ENCODE measurements around the gene WEE1.
"Not testable (repeated sequence)": the region's sequence is repeated elsewhere in the genome, so short reads cannot be mapped to it uniquely, and the experiment has no call there.

WEE1 gene

GRCh38 chr11:9573052-9573774, at the start of gene WEE1:
WEE1 (plus strand) TSS chr11:9573670; CDS start chr11:9573934, 264 bp downstream.
- DNase-seq: peak; percentile 99

- no peak for DNase-seq
These were observed 49.5 kb upstream of the WEE1 start for GRCh38 chr11:9524001-9524400.

- no peak for DNase-seq
These were observed 48.4 kb upstream of the WEE1 start for GRCh38 chr11:9525116-9525515.

GRCh38 chr11:9527481-9528135, 45.9 kb upstream of the WEE1 start:
- no peak for DNase-seq

- DNase-seq: no peak
These were observed 45.4 kb upstream of the WEE1 start for GRCh38 chr11:9528136-9528501.

- DNase-seq: no peak
These were observed 44.7 kb upstream of the WEE1 start for GRCh38 chr11:9528573-9529333.

- no peak for DNase-seq
These were observed 44.2 kb upstream of the WEE1 start for GRCh38 chr11:9529334-9529650.

- DNase-seq: no peak
These were observed 43.3 kb upstream of the WEE1 start for GRCh38 chr11:9530020-9530621.

- no peak for DNase-seq
These were observed 42.4 kb upstream of the WEE1 start for GRCh38 chr11:9530901-9531625.

GRCh38 chr11:9533058-9533457, 40.4 kb upstream of the WEE1 start:
- no peak for DNase-seq

- DNase-seq: no peak
These were observed 39.6 kb upstream of the WEE1 start for GRCh38 chr11:9533736-9534473.

- DNase-seq: peak; percentile 89
These were observed 38.2 kb upstream of the WEE1 start for GRCh38 chr11:9535189-9535781.

GRCh38 chr11:9538548-9538947, 34.9 kb upstream of the WEE1 start:
- no peak for DNase-seq

GRCh38 chr11:9549216-9549615, 24.3 kb upstream of the WEE1 start:
- DNase-seq: not testable (repeated sequence)

GRCh38 chr11:9550191-9550628, 23.3 kb upstream of the WEE1 start:
- DNase-seq: no peak

GRCh38 chr11:9561279-9561982, 12.0 kb upstream of the WEE1 start:
- no peak for DNase-seq

- DNase-seq: no peak
These were observed 10.8 kb upstream of the WEE1 start for GRCh38 chr11:9562716-9563115.

GRCh38 chr11:9563196-9563730, 10.2 kb upstream of the WEE1 start:
- DNase-seq: no peak

GRCh38 chr11:9565822-9566560, 7.5 kb upstream of the WEE1 start:
- peak; percentile 72 for DNase-seq

GRCh38 chr11:9566561-9567063, 6.9 kb upstream of the WEE1 start:
- DNase-seq: no peak

Data from stimulated activated CD4-positive, alpha-beta T cell treated with anti-CD3 and anti-CD28 coated beads, Interleukin-15, amount 100 ng/mL, for 24 hours (primary cell).